ENCODE data around the gene PGAM4.
"Not testable (repeated sequence)": the region's sequence is repeated elsewhere in the genome, so short reads cannot be mapped to it uniquely, and the experiment has no call there.

Gene PGAM4

DNA sequence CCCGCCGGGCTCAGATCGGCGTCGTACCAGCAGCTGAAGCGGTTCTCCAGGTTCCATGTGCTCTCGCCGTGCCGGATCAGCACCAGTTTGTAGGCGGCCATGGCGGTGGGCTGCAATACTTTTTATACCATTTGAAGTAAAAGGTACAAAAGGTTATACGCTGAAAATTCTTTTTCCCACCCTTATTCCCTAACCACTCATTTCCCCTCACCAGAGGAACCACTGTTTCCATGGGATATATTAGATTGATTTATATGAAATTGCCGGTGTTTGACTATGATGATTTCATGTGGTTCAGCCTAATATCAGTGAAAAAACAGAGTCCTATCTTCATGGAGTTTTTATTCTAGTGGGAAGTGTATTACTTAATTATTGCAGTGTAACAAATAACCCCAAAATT is at the start of gene PGAM4:
PGAM4 (minus strand) TSS at position 101 of the 400 bp plus-strand sequence; CDS start at position 101, 0 bp downstream.
- no peak for DNase-seq

DNA sequence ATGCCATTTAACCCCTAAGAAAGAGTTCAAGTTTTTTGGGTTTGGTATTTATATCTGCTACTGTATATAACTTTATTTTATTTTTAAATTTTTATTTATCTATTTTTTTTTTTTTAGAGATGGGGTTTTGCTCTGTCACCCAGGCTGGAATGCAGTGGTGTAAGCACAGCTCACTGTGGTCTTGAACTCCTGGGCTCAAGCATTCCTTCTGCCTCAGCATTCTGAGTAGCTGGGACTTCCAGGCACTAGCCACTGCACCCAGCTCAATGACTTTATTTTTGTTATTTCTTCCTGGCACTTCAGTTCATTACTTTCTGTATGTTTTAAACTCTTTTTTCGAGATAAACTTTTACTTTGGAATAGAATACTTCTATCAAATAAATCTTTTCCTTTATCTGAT is 42.4 kb upstream of the PGAM4 start:
- no peak for DNase-seq

DNA sequence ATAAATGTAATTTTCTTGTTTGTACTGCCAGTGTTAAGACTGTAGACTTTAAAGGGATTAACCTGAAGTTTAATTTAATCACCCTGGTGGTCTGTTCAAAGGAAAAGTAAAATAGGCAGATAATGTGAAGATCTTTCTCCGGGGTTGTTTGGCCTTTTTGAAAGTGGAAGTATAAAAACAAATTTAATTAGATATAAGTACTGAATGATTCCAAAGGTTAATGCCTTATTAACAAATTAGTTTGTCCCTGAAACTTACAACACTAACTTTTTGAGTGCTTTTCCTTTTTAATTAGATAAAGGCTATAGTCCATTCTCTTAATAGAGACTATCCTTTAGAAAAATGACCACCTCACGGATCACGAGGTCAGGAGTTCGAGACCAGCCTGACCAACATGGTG is 10.4 kb upstream of the PGAM4 start:
- no peak for DNase-seq

DNA sequence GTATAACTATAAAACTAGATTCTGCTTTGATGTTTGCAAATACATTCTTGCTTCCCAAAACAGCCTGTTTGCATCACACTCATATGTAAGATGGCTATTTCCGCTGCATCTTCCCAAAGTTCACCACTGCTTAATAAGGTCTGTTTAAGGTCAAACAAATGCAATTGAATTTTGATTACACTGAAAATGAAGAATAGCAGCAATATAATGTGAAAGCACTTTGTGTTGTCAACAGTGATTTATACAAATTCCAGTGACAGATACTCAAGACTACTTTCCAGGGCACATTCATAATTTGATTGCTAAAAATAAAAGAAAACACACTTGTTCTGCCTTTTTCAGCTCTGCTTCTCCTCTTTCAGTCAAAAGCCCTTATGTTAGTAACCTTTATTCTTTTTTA is 8.1 kb upstream of the PGAM4 start:
- no peak for DNase-seq

DNA sequence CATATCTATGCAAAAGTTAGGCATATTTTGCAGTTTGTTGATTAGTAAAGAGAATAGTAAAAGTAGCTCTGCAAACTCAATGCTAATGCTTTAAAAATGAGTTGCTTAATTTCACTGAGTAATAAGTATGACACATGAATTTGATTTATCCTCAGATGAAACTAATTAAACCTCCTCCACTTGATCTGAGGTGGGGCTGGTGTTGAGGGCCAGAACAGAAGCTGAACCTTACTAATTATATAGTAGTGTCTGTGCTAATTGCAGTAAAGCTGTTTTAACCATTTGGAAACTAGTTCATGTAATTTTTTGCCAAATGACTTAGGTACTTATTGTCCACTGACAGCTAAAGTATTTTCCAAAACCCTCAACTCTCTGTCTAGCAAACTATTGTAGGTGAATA is 7.7 kb upstream of the PGAM4 start:
- no peak for DNase-seq

DNA sequence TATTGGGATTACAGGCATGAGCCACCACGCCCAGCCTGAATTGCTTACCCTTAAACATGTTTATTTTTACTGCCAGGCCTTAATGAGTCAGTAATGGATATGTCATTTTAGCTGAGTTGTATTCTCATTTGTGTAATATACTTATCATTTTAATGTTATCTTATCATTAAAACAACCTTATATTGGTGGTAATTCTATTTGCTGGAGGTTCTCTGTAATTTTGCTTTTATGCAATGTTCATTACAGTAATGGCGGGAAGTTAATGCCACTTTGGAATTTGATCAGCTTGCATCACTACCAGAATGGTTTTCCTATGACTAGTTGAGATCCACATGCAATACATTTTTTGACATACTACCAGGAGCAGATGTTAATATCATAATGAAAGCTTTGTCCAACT is 6.3 kb upstream of the PGAM4 start:
- DNase-seq: no peak

DNA sequence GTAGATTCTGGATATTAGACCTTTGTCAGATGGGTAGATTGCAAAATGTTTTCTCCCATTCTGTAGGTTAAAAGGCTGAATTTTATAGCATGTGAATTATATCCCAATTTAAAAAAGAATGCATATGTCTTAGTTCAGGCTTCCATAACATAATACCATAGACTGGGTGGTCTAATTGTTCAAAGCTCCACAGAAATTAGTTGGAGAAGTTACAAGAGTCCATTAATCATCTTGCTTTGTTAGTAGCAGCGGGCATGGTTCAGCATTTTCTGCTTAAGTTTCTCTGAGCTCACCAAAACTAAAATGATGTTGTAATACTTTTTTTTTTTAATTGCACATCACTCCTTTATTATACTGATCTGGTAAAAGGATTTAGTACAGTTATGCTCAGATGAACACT is 1.8 kb downstream of the PGAM4 start:
- DNase-seq: no peak

DNA sequence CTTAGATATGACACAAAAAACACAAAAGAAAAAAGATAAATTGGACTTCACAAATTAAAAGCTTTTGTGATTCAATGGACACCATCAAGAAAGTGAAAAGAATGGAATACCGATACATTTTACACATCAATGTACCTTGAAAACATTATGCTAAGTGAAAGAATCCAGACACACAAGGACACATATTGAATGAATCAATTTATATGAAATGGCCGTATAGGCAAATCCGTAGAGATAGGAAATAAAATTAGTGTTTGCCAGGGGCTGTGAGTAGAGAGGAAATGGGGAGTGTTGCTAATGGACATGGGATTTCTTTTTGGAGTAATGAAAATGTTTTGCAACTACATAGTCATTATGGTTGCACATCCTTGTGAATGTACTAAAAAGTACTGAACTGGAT is 3.1 kb downstream of the PGAM4 start:
- no peak for DNase-seq

DNA sequence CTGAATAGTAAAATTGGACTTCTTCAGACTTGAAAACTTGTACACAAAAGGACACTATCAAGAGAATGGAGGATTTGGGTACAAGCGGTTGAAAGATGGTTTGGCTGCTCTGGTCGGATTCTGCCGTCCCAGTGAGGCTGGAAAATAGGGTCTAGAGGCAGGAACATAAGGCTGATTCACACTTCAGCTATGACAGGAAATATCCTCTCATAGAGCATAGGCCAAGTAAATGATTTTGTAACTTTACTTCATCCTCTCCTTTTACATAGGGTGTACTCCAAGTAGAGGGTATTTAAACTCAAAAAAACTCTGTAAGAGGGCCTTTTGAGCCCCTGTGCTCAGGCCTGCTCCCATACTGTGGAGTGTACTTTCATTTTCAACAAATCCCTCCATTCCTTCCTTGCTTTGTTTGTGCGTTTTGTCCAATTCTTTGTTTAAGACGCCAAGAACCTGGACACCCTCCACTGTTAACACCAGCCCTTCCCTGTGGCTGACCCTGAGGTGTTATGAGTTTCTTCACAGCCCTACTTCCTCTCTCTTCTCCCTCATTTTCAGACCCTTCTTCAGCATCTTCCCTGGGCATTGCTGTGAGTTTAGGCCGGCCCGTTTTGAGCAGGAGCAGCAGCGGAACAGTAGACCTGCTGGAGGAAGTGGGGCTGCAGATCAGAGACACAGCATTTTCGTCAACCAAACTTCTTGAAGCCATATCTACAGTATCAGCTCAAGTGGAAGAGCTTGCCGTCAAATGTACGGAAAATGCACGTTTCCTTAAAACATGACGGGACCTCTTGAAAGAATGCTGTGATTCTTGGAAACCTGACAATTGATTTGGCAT is 7.2 kb downstream of the PGAM4 start:
- no peak for DNase-seq

DNA sequence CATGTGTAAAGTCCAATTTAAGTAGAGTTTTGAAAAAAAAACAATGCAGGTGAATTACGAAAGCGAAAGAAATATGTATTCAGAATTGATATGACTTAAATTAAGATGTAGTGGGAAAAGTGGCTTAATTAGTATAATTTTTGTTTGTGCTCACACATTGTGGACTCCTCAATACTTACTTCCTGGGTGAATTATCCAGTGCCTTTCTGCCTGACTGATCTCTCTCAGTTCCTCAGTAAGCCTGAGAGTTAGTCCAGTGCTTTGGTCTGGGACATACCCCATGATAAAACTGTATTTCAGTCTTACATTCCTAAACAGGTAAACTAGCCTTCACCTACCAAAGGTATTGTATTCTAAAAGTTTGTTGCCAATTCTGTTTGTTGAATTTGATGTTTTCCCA is 8.4 kb downstream of the PGAM4 start:
- no peak for DNase-seq

DNA sequence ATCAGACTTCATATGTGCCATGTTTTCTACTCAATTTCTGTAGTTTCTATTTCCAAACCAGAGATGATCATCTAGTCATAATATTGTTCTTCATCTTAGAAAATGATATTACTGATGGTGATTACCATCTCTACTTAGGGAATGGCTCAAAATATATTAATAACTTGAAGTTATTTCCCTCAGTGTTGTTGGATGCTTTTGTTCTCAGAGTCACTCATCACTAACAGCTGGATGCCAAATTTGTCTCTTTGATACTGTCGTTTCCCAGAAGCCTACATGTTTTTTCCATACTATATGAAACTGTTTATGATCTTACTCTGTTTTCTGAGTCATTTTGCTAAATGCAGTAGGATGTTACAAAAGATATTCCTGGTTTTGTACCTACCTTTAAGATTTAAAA is 8.9 kb downstream of the PGAM4 start:
- no peak for DNase-seq

DNA sequence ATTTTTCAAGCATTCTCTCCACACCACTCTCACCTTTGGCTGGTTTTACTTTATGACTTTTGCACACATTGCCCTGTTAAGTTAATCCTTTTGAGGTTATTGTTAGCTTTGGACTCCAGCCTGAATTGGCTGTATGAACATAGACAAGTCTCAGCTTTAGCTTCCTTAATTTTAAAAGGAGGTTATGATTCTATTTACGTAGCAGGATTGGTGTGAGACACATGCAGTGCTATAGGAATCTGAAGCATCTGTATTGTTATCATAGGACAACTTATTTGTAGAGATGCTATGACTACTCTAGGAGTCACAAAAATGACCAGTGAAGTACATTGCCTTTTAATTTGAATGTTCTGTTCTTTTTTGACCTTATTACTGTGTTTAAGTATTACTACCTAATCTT is 15.7 kb downstream of the PGAM4 start:
- DNase-seq: no peak

DNA sequence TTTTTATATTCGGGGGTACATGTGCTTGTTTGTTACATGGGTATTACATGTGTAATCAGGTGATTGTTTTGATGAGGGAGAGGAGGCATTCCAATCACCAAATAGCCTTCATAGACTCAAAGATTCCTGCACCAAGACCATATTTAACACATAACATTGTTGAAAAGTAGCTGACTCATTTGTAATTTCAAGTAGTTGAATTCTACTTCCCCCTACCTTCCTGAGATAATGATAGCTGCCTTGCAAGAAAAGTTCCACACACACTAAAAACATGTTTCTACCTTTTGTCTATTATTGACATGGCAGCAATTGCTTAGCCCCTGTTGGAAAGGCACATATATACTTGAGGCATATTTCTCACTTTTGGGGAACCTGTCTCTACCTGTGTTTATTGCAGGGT is 16.1 kb downstream of the PGAM4 start:
- no peak for DNase-seq

DNA sequence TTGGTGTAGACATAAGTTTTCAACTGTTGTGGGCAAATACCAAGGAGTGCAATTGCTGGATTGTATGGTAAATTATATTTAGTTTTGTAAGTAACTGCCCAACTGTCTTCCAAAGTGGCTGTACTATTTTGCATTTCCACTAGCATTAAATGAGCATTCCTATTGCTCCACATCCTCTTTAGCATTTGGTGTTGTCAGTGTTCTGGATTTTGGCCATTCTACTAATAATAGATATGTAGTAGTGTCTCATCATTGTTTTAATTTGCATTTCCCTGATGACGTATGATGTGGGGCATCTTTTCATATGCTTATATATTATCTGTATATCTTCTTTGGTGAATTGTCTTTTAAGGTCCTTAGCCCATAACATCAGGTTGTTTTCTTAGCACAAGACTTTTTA is 17.3 kb downstream of the PGAM4 start:
- DNase-seq: no peak

DNA sequence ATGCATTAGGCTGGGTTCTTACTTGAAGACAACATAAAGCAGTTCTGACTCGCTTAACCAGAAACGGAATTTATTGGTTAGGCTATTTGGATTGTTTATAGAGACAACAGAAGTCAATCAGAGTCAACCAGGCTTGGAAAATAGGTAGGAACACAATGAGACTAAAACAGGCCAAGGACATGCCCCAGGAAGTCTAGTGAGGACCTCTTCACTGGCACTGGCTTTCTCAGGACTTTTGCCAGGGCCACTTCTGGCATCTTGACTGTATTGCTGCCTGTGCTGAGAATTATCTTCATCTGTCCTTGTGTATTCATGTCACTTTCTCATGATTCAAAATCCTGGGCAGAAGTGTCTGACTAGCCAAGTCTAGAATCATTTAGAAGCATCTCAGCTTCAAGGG is 19.6 kb downstream of the PGAM4 start:
- DNase-seq: no peak

DNA sequence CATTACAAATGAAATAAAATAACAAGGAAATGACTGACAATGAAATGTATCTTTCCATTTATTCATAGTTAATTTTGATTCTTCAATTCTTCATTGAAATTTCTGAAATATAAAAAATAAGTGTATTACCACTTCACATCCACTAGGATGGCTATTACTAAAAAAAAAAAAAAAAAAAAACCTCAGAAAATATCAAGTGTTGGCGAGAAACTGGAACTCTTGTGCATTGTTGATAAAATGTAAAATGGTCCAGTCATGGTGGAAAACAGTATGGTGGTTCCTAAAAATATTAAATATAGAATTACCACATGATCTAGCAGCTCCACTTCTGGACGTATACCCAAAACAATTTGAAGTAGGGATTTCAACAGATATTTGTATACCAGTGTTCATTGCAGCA is 22.9 kb downstream of the PGAM4 start:
- no peak for DNase-seq

DNA sequence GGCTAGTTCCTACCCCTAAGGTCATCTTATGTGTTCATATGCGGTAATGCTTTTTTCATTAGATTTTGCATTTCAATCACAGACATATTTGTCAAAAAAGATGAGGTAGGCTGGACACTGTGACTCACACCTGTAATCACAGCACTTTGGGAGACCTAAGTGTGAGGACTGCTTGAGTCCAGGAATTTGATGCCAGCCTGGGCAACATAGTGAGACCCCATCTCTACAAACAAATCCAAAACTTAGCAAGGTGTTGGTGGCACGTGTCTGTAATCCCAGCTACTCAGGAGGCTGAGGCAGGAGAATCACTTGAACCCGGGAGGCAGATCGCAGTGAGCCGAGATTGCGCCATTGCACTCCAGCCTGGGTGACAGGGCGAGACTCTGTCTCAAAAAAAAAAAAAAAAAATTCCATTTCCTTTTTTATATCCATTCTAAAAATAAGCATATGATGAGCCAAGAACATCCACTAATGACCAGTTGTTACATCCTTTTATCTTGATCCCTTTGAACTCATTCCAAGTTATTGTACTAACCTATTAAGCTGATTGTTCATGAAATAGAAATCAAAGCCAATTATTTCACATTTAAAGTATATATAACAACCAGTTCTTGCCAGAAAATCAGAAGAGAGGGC is 23.4 kb downstream of the PGAM4 start:
- no peak for DNase-seq

DNA sequence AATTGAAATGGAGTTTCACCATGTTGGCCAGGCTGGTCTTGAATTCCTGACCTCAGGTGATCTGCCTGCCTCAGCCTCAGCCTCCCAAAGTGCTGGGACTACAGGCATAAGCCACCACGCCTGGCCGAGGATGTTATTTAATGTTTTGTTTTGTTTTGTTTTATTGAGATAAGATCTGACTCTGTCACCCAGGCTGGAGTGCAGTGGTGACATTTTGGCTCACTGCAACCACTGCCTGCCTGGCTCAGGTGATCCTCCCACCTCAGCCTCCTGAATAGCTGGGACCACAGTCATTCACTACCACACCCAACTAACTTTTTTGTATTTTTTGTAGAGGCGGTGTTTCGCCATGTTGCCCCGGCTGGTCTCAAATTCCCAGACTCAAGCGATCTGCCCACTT is 24.4 kb downstream of the PGAM4 start:
- DNase-seq: not testable (repeated sequence)

DNA sequence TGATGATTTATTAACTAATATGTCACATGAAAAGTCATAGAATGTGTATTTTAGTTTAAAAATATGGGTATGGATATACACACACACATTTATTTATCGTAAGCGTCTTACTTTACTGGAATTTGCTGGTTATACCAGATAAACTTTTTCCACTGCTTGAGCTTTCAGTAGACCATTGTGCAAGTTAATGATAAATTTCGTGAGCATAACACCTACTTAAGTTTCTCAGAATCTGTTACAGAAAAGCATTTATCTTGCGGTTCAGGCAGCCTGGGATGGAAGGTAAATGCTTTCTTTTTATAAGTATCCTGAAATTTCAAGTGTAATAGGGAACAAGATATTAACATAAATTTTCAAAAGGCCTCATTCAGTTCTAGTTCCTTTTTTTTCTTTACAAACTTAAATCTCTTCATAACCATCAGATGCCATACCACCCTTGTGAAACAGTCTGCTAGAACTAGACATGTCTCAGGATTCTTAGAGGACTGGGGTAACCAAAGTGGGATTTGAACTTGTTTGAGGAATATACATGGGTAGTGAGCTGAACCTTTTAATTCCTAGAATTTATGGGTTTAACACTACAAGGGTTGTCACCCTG is 31.3 kb downstream of the PGAM4 start:
- no peak for DNase-seq

DNA sequence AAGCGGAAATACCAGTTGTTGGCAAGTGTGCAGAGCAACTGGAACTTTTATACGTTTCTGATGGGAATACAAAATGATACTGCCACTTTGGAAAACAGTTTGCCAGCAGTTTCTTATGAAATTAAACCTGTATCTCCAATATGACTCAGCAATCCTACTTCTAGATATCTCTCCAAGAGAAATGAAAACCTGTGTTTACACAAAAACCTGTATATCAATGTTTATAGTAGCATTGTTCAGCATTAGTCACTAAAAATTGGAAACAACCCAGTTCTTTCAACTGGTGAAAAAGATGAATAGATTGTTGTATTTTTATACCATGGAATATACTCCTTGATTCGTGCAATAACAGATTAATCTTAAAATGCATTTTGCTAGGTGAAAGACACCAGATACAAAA is 32.1 kb downstream of the PGAM4 start:
- no peak for DNase-seq

DNA sequence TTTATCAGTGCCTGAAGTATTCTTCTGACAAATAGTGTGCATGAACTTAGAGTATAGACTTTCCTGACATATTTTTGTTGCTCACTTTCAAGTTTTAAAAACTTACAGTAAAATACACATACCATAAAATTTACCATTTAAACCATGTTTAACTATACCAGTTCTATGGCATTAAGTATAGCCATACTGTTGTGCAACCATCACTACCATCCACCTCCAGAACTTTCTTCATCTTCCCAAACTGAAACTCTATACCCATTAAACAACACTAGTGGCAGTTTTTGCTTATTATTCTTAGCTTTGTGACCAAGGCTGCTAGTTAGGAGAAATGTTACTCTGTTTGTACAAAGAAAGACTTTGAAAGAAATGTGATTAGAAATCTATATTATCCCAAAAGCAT is 33.1 kb downstream of the PGAM4 start:
- DNase-seq: no peak

DNA sequence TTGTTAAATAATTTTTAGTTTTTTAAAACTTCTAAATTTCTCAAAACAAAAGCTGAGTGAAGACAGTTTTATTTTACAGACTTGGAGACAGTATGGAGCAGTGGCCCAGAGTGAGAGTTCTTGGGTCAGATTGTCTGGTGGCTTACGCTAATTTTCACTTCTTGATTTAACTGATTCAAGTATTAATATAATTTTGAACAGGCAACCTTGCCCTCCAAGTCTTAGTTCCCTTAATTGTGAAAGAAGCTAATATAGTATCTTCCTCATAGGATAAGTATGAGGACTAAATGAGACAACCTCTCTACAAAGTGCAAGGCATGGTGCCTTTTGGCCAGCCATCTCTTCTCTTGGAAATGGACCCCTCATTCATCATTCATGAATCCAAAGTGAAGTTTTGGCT is 33.6 kb downstream of the PGAM4 start:
- no peak for DNase-seq

DNA sequence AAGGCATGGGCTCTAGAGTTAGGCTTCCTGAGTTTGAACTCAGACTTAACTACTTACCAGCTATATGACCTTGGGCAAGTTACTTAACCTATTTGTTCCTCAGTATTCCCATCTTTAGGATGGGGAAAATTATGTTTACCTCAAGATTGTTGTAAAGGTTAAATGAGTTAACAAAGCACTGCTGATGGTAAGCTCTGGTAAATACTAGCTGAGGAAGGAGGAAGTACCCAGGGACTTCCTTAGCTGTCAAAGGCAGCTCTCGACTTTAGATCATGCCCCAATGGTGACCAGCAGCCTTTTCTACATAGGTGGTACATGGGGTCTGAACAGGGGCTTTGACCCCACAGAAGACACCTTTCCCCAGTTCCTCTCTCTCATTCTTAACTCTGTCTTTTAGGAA is 38.9 kb downstream of the PGAM4 start:
- DNase-seq: peak in 1 of 2 experiments; percentile 10

DNA sequence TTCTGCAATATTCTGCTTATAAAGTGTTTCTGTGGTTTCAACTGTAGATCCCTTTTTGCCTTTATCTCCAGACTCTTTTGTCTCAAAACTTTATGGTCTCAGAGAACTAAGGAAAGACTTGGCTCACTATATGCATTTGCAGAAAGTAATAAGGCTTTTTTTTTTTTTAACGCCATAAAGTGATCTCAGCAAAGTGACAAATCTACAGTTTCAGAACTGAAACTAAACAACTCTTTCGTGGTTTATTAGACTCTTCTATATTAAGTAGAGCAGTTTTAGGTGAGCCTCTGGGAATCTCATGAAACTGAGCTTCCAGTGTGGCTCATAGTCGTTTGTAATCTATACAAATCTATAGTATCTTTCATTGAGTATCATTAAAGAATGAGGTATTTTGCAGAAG is 43.7 kb downstream of the PGAM4 start:
- DNase-seq: no peak
